ENCODE data around the gene THSD4. TPM values are rescaled to one million over a fixed set of nuclear protein-coding genes. Genes with fewer than 3 reads are reported as not detected.
A peak's percentile ranks its signal among the peaks of the same experiment; 100 is the strongest.

THSD4 gene
- total RNA-seq, 4 donors from 2014 or later = 23.0 to 68.5 (median 48.6) TPM

DNA sequence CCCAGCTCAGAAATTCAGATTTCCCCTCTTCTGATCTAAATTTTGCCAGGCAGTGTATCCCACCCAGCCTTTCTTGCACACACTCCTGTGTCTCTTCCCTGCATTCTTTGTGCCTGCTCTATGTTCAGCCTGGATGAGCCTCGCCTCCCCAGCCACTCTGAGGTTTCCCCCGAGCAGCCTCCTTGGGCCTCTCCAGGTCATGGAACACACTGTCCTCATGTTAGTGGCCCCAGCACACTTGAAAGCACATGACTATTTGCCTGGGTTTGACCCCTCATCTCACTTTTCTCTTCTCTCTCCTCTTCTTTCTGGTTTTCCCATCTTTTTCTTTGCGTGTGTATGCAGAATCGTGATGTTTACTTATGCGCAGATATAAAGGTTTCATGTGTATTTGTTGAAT, 3.1 kb downstream of the THSD4 start:
- Histone ChIP-seq H3K36me3 (no peaks in the 10 kb centered on the region), H3K4me3 (replicated peaks in 1 of 3) (no peak overlapping the region), H3K9me3 (no peaks in the 10 kb centered on the region), H3K27me3 (no peaks in the 10 kb centered on the region), H3K27ac (peak overlapping the region in 1 of 3 donors; percentile 41), H3K4me1 (peaks cover 36 to 69% of the 10 kb centered on the region in 2 donors)
- intact Hi-C loops (cut with DNase I) = loop anchor here (5.0 kb wide), 1 partner anchor 324 kb away; no protein-coding TSS in a partner anchor
- TF ChIP-seq POLR2A (IDR thresholded peaks at IDR 0.05) (no peak), CTCF (IDR thresholded peaks at IDR 0.05) (no peak)
- WGBS, 2 donors = 82 to 88% methylated on average over 5 of the region's 5 CpGs
- peak; percentile 68 to 71 for DNase-seq

DNA sequence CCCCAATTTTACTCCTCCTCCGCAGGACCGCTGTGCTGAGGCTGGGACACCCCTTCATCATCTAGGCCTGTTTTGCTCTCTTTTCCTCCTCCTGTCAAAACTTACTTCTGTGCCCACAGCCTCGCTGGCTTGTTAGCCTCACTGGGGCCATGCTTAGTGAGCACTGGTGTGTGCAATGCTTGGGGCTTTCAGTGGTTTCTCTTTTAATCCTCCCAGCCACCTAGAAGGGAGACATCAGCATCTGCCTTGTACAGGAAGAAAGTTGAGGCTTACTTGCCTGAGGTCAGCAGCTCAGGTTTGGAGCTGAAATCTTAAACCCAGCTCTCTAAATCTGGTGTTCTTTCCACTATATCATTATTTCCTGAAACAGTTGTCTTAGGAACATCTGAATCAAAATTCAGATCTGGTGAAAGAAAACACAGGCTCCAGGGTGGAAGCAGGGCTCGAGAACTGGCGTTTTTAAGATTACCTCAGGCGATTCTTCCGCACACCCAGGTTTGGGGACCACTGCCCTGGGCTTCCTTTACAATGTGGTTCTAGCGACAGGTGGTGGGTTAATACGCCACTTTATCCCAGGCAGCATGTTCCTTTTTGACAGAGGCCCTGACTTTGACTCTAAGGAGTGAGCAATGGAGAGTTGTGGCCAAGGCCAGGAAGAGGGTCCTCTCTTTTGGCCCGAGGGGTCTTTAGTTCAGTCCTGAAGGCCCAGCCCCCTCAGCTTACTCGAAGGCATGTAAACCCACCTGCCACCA, 3.8 kb downstream of the THSD4 start:
- Histone ChIP-seq H3K27me3 (no peaks in the 10 kb centered on the region), H3K27ac (peak overlapping the region in 2 of 3 donors; percentile 34 to 41), H3K4me1 (peaks cover 38 to 63% of the 10 kb centered on the region in 2 donors), H3K9me3 (no peaks in the 10 kb centered on the region), H3K4me3 (replicated peaks in 1 of 3) (no peak overlapping the region), H3K36me3 (no peaks in the 10 kb centered on the region)
- intact Hi-C loops (cut with DNase I) = loop anchor here (5.0 kb wide), 1 partner anchor 323 kb away; no protein-coding TSS in a partner anchor
- DNase-seq = no peak
- TF ChIP-seq CTCF (IDR thresholded peaks at IDR 0.05) (no peak), POLR2A (IDR thresholded peaks at IDR 0.05) (no peak)
- 93 to 96% methylated on average over 11 of the region's 11 CpGs for WGBS, 2 donors

DNA sequence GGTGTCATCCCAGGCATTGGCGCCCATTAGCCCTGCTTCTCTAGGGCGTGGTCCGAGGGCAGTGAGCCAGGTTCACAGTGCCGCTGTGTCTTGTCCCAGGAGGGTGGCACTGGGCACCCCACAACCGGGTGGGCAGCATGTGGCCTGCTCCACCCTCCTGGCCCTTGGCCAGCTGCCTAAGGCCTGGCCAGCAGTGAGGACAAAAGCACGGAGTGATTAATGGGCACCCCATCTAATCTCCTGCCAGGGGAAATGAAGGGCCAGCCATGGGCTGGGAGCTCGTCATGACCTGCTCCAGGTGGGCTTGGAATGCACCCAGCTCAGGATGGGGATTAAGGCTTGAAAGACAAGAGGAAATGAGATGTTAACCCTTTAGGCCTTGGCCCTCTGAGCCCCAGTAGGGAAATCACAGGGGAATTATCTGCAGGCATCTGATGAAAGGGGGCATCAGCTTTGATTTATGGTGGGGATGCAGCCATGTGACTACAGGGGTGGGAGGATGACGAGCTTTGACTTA, 5.2 kb downstream of the THSD4 start:
- Histone ChIP-seq H3K27me3 (no peaks in the 10 kb centered on the region), H3K27ac (peak overlapping the region; percentile 49 to 77 (median 71)), H3K9me3 (no peaks in the 10 kb centered on the region), H3K4me1 (peaks cover 43 to 67% of the 10 kb centered on the region in 2 donors), H3K36me3 (no peaks in the 10 kb centered on the region), H3K4me3 (replicated peaks in 1 of 3) (no peak overlapping the region)
- intact Hi-C loops (cut with DNase I) = no loop called here
- WGBS, 2 donors = 75 to 79% methylated on average over 5 to 7 of the region's 8 CpGs
- no peak for DNase-seq
- TF ChIP-seq POLR2A (IDR thresholded peaks at IDR 0.05) = no peak
- no peak for TF ChIP-seq CTCF (IDR thresholded peaks at IDR 0.05)

DNA sequence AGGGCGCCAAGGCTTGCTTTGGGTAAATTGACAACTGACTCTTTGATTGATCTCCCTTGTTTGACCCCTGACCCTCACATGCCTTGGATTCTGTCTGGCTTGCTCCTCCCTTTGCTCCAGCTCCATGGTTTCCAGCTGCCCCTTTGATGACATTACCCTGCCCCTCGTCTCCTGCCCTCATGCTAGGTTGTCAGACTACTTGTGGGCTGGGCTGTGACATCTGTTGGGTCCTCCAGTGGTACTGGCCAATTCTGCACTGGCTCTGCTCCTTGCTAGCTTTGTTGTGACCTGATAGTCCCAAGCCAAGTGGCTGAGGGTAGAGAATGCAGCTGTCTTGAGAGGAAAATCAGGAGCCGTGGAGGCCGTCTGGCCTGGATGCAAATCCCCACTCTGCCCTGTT, 6.2 kb downstream of the THSD4 start:
- peak overlapping the region; percentile 4 to 49 (median 47) for H3K27ac ChIP-seq
- no peak for TF ChIP-seq POLR2A (IDR thresholded peaks at IDR 0.05)
- no peaks in the 10 kb centered on the region for H3K9me3 ChIP-seq
- no peak for DNase-seq
- no peaks in the 10 kb centered on the region for H3K27me3 ChIP-seq
- 62 to 71% methylated on average over 3 to 4 of the region's 4 CpGs for WGBS, 2 donors
- intact Hi-C loops (cut with DNase I) = no loop called here
- peaks cover 41 to 73% of the 10 kb centered on the region in 2 donors for H3K4me1 ChIP-seq
- H3K36me3 ChIP-seq = no peaks in the 10 kb centered on the region
- no peak overlapping the region for H3K4me3 ChIP-seq (replicated peaks in 1 of 3)

DNA sequence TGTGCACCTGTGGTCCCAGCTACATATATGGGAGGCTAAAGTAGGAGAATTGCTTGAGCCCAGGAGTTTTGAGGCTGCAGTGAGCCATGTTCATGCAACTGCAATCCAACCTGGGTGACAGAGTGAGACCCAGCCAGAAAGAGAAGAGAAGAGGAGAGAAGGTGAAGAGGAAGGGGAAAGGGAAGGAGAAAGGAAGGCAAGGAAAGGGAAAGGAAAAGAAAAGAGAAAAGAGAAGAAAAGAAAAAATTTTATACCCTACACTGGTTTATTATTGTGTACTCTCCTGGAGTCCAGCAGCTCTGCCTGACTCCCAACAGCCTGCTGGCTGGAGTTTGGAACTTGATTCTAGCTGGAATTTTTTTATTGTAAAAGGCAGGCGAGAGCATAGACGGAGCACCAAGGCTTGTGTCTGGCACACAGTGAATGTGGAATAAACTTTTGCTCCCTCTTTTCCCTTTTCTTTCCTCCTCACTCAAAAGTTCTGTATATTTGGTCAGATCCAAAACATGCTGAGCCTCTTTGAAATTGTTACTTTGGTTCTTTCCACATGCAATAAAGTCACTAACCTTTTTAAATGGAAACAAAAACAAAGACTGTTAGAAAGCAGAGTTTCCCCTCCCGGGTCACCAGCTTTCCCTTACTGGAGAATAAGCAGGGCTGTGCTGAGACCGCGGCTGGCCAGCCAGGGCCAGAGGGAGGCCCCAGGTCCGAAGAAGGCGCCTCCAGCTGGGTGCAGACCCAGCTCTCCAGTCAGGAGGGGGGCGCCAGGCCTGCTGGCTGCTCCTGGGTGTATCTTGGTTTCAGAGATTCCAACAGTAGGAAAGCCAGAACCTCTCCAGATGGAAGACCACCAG, 9.9 kb downstream of the THSD4 start:
- H3K4me3 ChIP-seq (replicated peaks in 1 of 3) = no peak overlapping the region

More for the DNA sequence above, 9.9 kb downstream of the THSD4 start:
- H3K36me3 ChIP-seq = no peaks in the 10 kb centered on the region
- H3K27me3 ChIP-seq = no peaks in the 10 kb centered on the region
- TF ChIP-seq POLR2A (IDR thresholded peaks at IDR 0.05) (no peak), CTCF (IDR thresholded peaks at IDR 0.05) (peak in 2 of 6 experiments; percentile 9 to 10)
- 41 to 63% methylated on average over 8 of the region's 8 CpGs for WGBS, 2 donors
- H3K4me1 ChIP-seq = peaks cover 32 to 49% of the 10 kb centered on the region in 2 donors
- no peaks in the 10 kb centered on the region for H3K9me3 ChIP-seq
- peak overlapping the region in 2 of 3 donors; percentile 34 to 57 for H3K27ac ChIP-seq
- peak in 1 of 2 donors; percentile 33 for DNase-seq
- intact Hi-C loops (cut with DNase I) = no loop called here

All from thyroid gland (tissue), 4 donors.